H1 (cell line): ENCODE measurements around the gene MSI1. TPM values are rescaled to one million over a fixed set of nuclear protein-coding genes. Genes with fewer than 3 reads are reported as not detected.

Experiments used
- EP300 ChIP-seq, 2 experiments: IDR thresholded peaks; 1 replicate in 1 of 2; 2 replicates in 1 of 2; pipeline ENCODE4 v1.6.1; 2011 to 2012; ENCODE audit warnings: low read depth in 2 of 2, low read length in 2 of 2, mild to moderate bottlenecking in 2 of 2, borderline replicate concordance in 1 of 2, inconsistent platforms in 1 of 2, moderate library complexity in 1 of 2
- FOSL1 ChIP-seq: IDR thresholded peaks from 2 replicates; pipeline ENCODE4 v1.6.1; 2011; ENCODE audit warnings: mild to moderate bottlenecking, low read depth, low read length, moderate library complexity; ENCODE audit not compliant: insufficient read depth
- KDM5A ChIP-seq: fragments of 200-600 bp; IDR thresholded peaks from 2 replicates; pipeline ENCODE4 v1.7.1; 2012; ENCODE audit warnings: mild to moderate bottlenecking, low read length, inconsistent platforms, mixed read lengths
- NANOG ChIP-seq: IDR thresholded peaks from 2 replicates; pipeline ENCODE4 v1.6.1; 2011; ENCODE audit warnings: low read length, low read depth, mild to moderate bottlenecking, inconsistent platforms; ENCODE audit not compliant: insufficient read depth, poor library complexity, severe bottlenecking
- SP1 ChIP-seq: IDR thresholded peaks from 2 replicates; pipeline ENCODE4 v1.6.1; 2011; ENCODE audit warnings: low read depth, low read length
- polyA plus RNA-seq, 7 experiments: library from polyadenylated mRNA; depleted of rRNA in 3 of 7; stranded (reverse) in 5 of 7; unstranded in 2 of 7; fragments of >200 nt in 5 of 7; fragments of 200-250 nt in 2 of 7; gene quantifications; 1 replicate in 5 of 7; 2 replicates in 1 of 7; 4 replicates in 1 of 7; pipeline versions ENCODE4 v1.2.1 to v1.2.3, GENCODE V29; 2011 to 2013; ENCODE audit warnings: missing spikeins in 2 of 7, mixed read lengths in 2 of 7
- total RNA-seq: library from RNA; stranded (reverse); fragmentation: NEBNext Ultra II Directional; extraction: Animal tissue kit (Norgen Biotek cat#: 25700); gene quantifications from 2 replicates; pipeline ENCODE4 v1.2.1, GENCODE V29; 2021
- TF ChIP-seq, protein P1 (sequence below): IDR thresholded peaks from 2 replicates; pipeline ENCODE4 v1.6.1; 2012; ENCODE audit warnings: low read length, inconsistent platforms

The MSI1 gene
- total and polyA plus RNA-seq, 2 of the 8 experiments (the other 6 are each of a cell fraction or from before 2014, with no cell fraction given), result 13.5 to 51.9 TPM

GRCh38 chr12:120332523-120332922, 36.4 kb downstream of the MSI1 start (continued):
- TF ChIP-seq NANOG (no peak), FOSL1 (no peak), EP300 (IDR thresholded peaks at IDR 0.05; ENCODE audit: borderline replicate concordance in 1 of 2, low read depth in 2 of 2, low read length in 2 of 2) (no peak), KDM5A (no peak), SP1 (no peak)
- TF ChIP-seq, protein P1, sequence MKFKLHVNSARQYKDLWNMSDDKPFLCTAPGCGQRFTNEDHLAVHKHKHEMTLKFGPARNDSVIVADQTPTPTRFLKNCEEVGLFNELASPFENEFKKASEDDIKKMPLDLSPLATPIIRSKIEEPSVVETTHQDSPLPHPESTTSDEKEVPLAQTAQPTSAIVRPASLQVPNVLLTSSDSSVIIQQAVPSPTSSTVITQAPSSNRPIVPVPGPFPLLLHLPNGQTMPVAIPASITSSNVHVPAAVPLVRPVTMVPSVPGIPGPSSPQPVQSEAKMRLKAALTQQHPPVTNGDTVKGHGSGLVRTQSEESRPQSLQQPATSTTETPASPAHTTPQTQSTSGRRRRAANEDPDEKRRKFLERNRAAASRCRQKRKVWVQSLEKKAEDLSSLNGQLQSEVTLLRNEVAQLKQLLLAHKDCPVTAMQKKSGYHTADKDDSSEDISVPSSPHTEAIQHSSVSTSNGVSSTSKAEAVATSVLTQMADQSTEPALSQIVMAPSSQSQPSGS, result no peak
